Thyroid gland (tissue), 4 donors: Measurements from ENCODE around the gene TAOK3. TPM values are rescaled to one million over a fixed set of nuclear protein-coding genes. Genes with fewer than 3 reads are reported as not detected.

Experiments used
- DNase-seq, 2 donors: peaks; one replicate each; pipeline ENCODE4 v3.0.0-alpha.2; 2019
- H3K27ac ChIP-seq, 3 donors: fragments of 200-600 bp; sonication (generic); 1 replicate in 2 of 3; 2 replicates in 1 of 3; pipeline ENCODE4 v1.5.1; 2016 to 2019; ENCODE audit warnings: mild to moderate bottlenecking in 1 of 3, moderate library complexity in 1 of 3
- H3K27me3 ChIP-seq: fragments of 200-600 bp; sonication (generic); one replicate; pipeline ENCODE4 v1.5.1; 2019
- H3K36me3 ChIP-seq, 2 donors: fragments of 200-600 bp; sonication (generic); one replicate each; pipeline ENCODE4 v1.5.1; 2016 to 2019
- H3K4me1 ChIP-seq, 2 donors: fragments of 200-600 bp; sonication (generic); one replicate each; pipeline ENCODE4 v1.5.1; 2017 to 2019
- H3K4me3 ChIP-seq, 3 donors: fragments of 200-600 bp; sonication (generic); replicated peaks in 1 of 3; 1 replicate in 2 of 3; 2 replicates in 1 of 3; pipeline ENCODE4 v1.5.1; 2016; ENCODE audit warnings: mild to moderate bottlenecking in 1 of 3
- H3K9me3 ChIP-seq: fragments of 200-600 bp; sonication (generic); one replicate; pipeline ENCODE4 v1.5.1; 2017
- POLR2A ChIP-seq, 2 donors: fragments of 450-650 bp; IDR thresholded peaks; one replicate each; pipeline ENCODE4 v1.6.1; 2017; ENCODE audit warnings: antibody characterized with exemption in 2 of 2, mild to moderate bottlenecking in 2 of 2, moderate library complexity in 1 of 2
- WGBS, 2 donors: methylation state at CpG; one replicate each; pipeline ENCODE4 v1.1.5; 2017; 5-methylcytosine and 5-hydroxymethylcytosine counted together
- intact Hi-C: fragments of 100-400 bp; cut with DNase I; formaldehyde crosslinking; loops from one replicate; pipeline ENCODE4 v1.15.1; 2023
- total RNA-seq, 4 donors: library from RNA; depleted of rRNA; stranded (reverse); fragments of >200 nt; gene quantifications; one replicate each; pipeline ENCODE4 v1.2.3, GENCODE V29; 2016
- TF ChIP-seq, protein P1 (sequence below), 6 experiments: fragments of 200-600 bp in 3 of 6; fragments of 450-650 bp in 3 of 6; sonication (generic) in 3 of 6; IDR thresholded peaks; one replicate each; pipeline ENCODE4 v1.5.1; 2016 to 2019; ENCODE audit warnings: antibody characterized with exemption in 6 of 6, mild to moderate bottlenecking in 2 of 6, inconsistent platforms in 1 of 6, moderate library complexity in 1 of 6

Gene TAOK3
- total RNA-seq, 4 donors from 2014 or later = 38.4 to 65.3 (median 50.2) TPM

DNA sequence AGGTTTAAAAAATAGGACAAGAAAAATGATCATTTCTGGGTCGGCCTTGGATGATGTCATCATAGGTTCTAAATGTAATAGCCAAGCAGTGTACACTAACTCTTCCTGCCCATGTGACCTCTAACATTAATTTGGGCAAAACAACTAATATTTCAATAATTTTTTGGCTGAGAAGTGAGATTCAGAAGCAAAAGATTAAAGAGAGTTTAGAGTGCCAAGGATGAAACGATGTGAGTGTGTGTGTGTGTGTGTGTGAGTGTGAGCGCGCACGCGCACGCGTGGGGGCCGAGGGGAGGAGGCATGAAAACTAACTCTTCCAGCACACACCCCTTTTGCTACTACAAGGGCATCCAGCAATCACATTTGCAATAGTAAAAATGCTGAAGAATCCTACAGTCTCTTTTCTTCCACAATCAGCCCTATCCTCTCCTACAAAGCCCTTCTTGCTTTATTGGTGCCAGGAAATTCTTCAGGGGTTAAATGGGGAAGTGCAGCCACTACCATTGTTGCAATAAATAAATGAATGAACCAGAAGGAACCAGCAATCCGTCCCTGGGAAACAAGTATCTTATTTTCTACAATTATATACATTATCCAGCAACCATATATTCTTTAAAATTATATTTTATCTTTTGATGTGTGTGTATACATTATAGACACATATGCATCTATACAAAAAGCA, 183.9 kb downstream of the TAOK3 start:
- no peak overlapping the region for H3K4me3 ChIP-seq
- WGBS, 2 donors = 71 to 78% methylated on average over 10 of the region's 10 CpGs
- TF ChIP-seq POLR2A (IDR thresholded peaks at IDR 0.05) = no peak
- TF ChIP-seq, protein P1, sequence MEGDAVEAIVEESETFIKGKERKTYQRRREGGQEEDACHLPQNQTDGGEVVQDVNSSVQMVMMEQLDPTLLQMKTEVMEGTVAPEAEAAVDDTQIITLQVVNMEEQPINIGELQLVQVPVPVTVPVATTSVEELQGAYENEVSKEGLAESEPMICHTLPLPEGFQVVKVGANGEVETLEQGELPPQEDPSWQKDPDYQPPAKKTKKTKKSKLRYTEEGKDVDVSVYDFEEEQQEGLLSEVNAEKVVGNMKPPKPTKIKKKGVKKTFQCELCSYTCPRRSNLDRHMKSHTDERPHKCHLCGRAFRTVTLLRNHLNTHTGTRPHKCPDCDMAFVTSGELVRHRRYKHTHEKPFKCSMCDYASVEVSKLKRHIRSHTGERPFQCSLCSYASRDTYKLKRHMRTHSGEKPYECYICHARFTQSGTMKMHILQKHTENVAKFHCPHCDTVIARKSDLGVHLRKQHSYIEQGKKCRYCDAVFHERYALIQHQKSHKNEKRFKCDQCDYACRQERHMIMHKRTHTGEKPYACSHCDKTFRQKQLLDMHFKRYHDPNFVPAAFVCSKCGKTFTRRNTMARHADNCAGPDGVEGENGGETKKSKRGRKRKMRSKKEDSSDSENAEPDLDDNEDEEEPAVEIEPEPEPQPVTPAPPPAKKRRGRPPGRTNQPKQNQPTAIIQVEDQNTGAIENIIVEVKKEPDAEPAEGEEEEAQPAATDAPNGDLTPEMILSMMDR (IDR thresholded peaks at IDR 0.05) = no peak
- H3K9me3 ChIP-seq = no peaks in the 10 kb centered on the region
- no peak overlapping the region for H3K27ac ChIP-seq
- no peaks in the 10 kb centered on the region for H3K27me3 ChIP-seq
- H3K36me3 ChIP-seq = no peaks in the 10 kb centered on the region
- DNase-seq = no peak
- intact Hi-C loops = no loop called here
- H3K4me1 ChIP-seq = no peaks in the 10 kb centered on the region

DNA sequence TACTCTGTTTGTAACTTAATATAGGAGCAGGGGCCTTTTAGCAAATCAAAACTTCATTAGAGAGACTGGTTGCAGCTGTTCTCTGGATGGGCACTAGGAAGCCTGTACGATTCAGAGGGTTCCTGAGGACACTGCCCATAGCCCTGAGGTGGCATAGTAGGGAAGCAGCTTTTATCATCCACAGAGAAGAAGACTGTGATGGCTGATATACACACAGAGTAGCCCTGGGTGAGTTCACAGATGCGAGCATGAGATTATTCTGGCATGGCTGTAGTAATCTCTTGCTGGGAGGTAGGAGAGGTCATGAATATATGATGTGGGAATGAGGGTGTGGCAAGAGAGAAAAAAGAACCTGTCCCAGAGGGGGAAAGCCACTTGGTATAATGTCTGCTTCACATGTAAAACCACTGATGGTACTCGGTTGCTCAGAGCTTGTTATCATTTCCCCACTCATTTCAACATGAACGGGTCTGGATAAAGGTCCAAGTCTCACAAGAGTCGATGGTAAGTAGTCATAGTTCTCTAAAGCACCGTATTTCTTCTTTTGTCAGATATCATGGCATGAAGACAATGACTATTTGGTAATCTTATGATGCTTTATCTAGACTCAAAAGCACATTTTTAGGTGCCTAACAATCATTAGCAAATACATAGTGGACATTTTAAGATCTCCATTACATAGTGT, 184.8 kb downstream of the TAOK3 start:
- 52 to 60% methylated on average over 6 of the region's 6 CpGs for WGBS, 2 donors
- H3K36me3 ChIP-seq = no peaks in the 10 kb centered on the region
- DNase-seq = no peak
- H3K4me3 ChIP-seq = no peak overlapping the region
- TF ChIP-seq, protein P1 (IDR thresholded peaks at IDR 0.05) = no peak
- TF ChIP-seq POLR2A (IDR thresholded peaks at IDR 0.05) = no peak
- no peaks in the 10 kb centered on the region for H3K9me3 ChIP-seq
- no peak overlapping the region for H3K27ac ChIP-seq
- no peaks in the 10 kb centered on the region for H3K4me1 ChIP-seq
- intact Hi-C loops = no loop called here
- H3K27me3 ChIP-seq = no peaks in the 10 kb centered on the region

DNA sequence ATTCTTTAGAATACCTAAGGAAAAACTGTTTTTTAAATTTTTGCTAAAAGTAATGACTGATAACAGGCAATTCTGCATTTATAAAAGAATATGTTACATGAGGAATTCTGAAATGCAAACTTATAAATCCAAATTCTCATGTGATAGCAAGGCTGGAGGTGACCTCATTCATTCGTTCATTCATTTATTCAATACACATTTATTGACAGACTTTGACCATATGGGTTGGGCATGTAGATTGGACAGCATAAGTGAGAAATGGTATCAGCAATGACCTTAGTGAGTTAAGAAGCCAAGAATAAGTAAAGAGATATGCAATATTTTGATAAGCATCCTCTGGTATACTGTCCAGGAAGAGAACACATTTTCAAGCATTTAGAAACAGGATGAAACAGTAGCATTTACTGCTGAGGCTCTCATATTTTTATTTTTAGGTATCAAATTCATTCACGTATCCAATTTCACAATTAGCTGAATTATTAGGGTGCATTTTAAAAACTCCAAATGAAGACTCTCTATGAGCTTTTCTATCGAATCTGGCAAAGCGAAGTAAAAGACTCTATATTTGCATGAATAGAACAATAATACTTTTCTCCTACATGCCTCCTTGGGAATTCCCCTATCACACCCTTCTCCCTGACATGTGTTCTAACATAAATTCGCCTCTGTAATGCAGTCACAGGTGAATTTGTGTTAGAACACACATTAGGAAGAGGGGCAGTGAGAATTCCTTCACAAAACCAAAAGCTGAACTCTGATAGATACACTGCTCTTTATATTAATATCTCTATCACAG, 186.9 kb downstream of the TAOK3 start:
- DNase-seq = no peak
- Histone ChIP-seq H3K4me1 (peaks cover 0 to 4% of the 10 kb centered on the region in 2 donors), H3K36me3 (peaks cover 0 to 4% of the 10 kb centered on the region in 2 donors), H3K4me3 (no peak overlapping the region), H3K9me3 (no peaks in the 10 kb centered on the region), H3K27me3 (no peaks in the 10 kb centered on the region), H3K27ac (no peak overlapping the region)
- 92 to 93% methylated on average over 5 of the region's 5 CpGs for WGBS, 2 donors
- no peak for TF ChIP-seq POLR2A (IDR thresholded peaks at IDR 0.05)
- TF ChIP-seq, protein P1 (IDR thresholded peaks at IDR 0.05) = no peak
- intact Hi-C loops = no loop called here

DNA sequence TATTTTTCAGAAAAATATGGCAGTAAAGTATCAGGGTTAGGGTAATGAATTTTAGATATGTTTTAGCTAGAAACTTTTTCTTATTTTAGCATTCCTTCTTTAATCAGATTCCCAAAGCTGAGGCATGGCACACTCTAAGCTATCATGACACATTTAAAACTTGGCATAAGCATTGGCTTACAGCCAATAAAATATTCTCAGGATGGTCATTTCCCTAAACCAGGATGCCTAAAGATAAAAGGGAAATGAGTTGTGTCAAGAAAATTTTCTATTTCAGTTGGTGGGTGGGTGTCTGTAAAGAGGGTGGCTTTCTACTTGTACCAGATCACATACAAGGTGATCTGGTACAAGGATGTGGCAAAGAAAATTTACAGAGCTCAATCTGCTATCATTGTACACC, 189.0 kb downstream of the TAOK3 start:
- H3K27me3 ChIP-seq = no peaks in the 10 kb centered on the region
- no peak for DNase-seq
- peaks cover 0 to 10% of the 10 kb centered on the region in 2 donors for H3K36me3 ChIP-seq
- intact Hi-C loops = loop anchor here (5.0 kb wide), 1 partner anchor 194 kb away; the partner anchor contains the start of gene SUDS3
- H3K4me3 ChIP-seq = no peak overlapping the region
- H3K27ac ChIP-seq = no peak overlapping the region
- H3K4me1 ChIP-seq = peaks cover 0 to 4% of the 10 kb centered on the region in 2 donors
- no peaks in the 10 kb centered on the region for H3K9me3 ChIP-seq
- TF ChIP-seq, protein P1 (IDR thresholded peaks at IDR 0.05) = no peak
- TF ChIP-seq POLR2A (IDR thresholded peaks at IDR 0.05) = no peak
